HG02973 (cell line): ENCODE measurements around the gene PDIA4.

Source experiments
- ATAC-seq: cut with Tn5 transposase; IDR thresholded peaks from one replicate; pipeline ENCODE4 v1.9.1; 2021; ENCODE audit warnings: moderate library complexity; ENCODE audit not compliant: unreplicated experiment

PDIA4 gene

GRCh38 chr7:148975896-148976295 is 52.4 kb downstream of the PDIA4 start:
- ATAC-seq: no peak

- ATAC-seq: no peak
Measured at GRCh38 chr7:148973256-148973655, 55.0 kb downstream of the PDIA4 start.

- ATAC-seq: no peak
Measured at GRCh38 chr7:148972375-148972774, 55.9 kb downstream of the PDIA4 start.

- no peak for ATAC-seq
Measured at GRCh38 chr7:148967602-148968001, 60.7 kb downstream of the PDIA4 start.

- no peak for ATAC-seq
Measured at GRCh38 chr7:148967032-148967372, 61.3 kb downstream of the PDIA4 start.

- ATAC-seq: no peak
Measured at GRCh38 chr7:148964483-148965267, 63.6 kb downstream of the PDIA4 start.

GRCh38 chr7:148963583-148964482 is 64.5 kb downstream of the PDIA4 start:
- ATAC-seq: no peak

GRCh38 chr7:148962823-148963582 is 65.3 kb downstream of the PDIA4 start:
- peak; percentile 46 for ATAC-seq

- peak; percentile 3 for ATAC-seq
Measured at GRCh38 chr7:148962440-148962822, 65.9 kb downstream of the PDIA4 start.

- ATAC-seq: no peak
Measured at GRCh38 chr7:148959726-148960125, 68.6 kb downstream of the PDIA4 start.

GRCh38 chr7:148958061-148958460 is 70.2 kb downstream of the PDIA4 start:
- ATAC-seq: no peak

GRCh38 chr7:148954766-148955165 is 73.5 kb downstream of the PDIA4 start:
- no peak for ATAC-seq

- ATAC-seq: no peak
Measured at GRCh38 chr7:148953676-148954075, 74.6 kb downstream of the PDIA4 start.
